ENCODE results near the gene EGFR.

EGFR gene

DNA sequence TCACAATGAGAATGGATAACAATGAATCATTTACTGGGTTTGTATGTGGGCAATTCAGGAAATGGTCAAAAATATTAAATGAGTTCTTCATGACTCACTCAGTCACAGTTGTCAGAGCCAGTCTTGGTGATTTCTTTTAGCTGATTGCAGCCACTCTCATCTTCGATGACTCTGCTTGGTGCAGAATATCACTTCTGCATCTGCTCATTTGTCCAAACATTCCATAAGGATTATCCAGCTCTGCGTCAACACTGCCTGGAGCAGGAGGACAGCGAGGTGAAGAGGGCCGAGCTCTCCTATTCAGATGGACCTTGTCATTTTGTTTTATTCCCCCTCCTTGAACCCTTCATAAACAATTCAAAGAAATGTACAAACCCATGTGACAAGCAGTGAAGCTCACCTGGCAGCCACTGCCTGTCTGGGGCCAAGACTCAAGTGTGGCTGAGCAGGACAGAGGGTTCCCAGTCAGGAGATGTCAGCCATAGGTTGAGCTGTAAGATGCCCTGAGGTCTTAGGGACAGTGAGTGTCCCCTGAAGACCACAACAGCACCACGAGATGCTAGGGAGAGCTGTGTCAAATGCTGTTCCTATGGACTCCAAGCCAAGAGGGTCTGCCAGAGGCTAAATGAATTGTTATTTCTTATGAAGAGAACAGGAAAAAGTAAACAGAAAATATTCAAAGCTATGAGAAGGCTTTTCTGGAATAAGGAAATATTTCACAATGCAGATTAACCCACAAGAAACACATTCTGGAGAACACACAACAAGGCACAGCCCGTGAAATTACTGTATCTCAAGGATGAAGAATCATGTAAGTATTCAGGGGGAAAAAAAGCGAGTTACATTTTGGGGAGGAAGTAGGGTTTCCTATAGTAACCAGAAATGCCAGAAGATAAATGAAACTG, 33.1 kb upstream of the EGFR start:
- Histone ChIP-seq H3K27ac (no peak overlapping the region), H3K4me3 (no peak overlapping the region)
- TF ChIP-seq, protein P1, sequence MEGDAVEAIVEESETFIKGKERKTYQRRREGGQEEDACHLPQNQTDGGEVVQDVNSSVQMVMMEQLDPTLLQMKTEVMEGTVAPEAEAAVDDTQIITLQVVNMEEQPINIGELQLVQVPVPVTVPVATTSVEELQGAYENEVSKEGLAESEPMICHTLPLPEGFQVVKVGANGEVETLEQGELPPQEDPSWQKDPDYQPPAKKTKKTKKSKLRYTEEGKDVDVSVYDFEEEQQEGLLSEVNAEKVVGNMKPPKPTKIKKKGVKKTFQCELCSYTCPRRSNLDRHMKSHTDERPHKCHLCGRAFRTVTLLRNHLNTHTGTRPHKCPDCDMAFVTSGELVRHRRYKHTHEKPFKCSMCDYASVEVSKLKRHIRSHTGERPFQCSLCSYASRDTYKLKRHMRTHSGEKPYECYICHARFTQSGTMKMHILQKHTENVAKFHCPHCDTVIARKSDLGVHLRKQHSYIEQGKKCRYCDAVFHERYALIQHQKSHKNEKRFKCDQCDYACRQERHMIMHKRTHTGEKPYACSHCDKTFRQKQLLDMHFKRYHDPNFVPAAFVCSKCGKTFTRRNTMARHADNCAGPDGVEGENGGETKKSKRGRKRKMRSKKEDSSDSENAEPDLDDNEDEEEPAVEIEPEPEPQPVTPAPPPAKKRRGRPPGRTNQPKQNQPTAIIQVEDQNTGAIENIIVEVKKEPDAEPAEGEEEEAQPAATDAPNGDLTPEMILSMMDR (IDR thresholded peaks at IDR 0.05): no peak
- DNase-seq (ENCODE audit: low spot score): no peak

DNA sequence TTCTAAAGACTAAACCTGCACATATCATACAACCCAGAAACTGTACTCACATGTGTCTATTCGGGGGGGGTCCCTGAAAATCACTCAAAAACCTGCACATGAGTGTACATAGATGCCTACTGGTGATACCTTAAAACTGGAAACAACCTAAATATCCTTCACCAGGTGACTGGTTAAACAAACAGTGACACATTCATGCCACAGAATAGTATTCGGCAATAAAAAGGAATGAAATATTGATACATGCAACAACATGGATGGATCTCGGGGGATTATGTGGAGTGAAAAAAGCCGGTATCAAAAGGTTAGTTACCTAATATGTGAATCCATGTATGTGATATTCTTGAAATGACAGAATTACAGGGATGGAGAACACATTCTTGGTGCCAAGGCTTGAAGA, 32.1 kb upstream of the EGFR start:
- no peak overlapping the region for H3K27ac ChIP-seq
- no peak for DNase-seq (ENCODE audit: low spot score)

DNA sequence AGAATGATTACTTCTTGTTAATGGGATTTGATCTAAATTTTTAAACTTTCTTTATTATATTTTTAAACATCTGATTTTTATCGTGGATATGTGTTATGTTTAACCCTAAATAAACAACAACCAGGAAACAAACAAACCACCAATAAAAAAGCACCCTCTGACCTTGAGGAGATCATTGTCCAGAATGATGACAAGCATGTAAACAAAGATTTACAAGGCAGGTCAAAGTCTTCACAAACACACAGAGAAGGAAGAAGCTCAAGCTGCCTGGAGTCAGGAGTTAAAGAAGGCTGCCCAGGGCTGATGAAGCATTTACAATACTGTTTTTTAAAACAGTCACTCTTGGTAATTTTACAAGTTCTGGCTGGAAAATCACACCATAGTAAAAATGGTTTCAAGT, 31.0 kb upstream of the EGFR start:
- Histone ChIP-seq H3K4me3 (no peak overlapping the region), H3K27ac (no peak overlapping the region)
- TF ChIP-seq, protein P1 (IDR thresholded peaks at IDR 0.05): no peak
- DNase-seq (ENCODE audit: low spot score): no peak

More for the DNA sequence above, 32.1 kb upstream of the EGFR start:
- no peak overlapping the region for H3K4me3 ChIP-seq
- TF ChIP-seq, protein P1 (IDR thresholded peaks at IDR 0.05): no peak

DNA sequence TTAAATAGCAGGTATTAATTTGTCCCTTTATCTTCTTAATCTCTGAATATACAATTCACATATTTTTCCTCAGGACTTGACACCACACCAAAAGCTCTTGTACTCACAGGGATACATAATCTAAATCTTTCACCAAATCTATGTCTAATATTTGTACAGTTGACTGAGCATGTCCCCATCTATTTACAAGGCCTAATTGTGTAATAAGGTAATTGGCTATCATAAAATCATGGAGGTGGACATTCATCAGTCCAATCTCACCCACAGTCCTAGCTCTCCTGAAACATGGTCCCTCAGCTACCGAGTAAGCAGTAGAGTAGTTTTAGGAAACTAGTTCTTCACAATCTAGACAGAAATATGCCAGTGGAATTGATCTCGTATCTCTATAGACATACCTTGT, 30.3 kb upstream of the EGFR start:
- DNase-seq (ENCODE audit: low spot score): no peak
- TF ChIP-seq, protein P1 (IDR thresholded peaks at IDR 0.05): no peak
- H3K4me3 ChIP-seq: no peak overlapping the region
- H3K27ac ChIP-seq: no peak overlapping the region

DNA sequence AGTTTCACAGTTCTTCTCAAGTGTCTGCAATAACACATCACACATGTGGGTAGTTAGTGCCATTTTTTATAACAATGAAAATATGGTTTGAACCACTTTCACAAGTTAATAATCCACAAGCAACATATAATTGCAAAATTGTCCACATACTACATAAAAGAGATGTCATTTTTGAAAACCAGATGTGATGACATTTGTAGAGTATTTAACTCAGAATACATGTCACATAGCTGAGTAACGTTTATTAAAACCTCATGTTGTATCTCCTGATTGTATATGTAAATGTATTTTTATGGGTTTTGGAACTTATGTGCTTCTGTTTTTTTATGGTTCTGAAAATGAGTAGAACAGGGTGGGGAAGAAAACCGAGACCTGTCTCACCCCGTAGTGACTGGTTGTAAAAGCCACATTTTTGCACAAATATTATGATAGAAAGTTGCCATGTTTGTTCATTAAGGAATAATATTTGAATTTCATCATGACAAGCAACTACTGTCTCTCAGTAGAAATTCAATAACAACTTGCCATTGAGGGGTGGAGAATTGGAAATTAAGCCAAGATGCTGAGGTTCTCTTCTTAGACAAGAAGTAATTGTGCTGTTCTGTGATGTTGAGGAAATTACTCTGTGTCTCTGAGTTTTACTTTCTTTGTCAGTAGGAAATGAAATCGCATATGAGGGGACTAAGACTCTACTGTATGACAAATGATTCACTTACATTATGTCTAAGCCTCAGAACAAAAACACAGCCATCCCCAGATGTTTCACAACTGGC, 29.2 kb upstream of the EGFR start:
- no peak for DNase-seq (ENCODE audit: low spot score)
- Histone ChIP-seq H3K27ac (no peak overlapping the region), H3K4me3 (no peak overlapping the region)

DNA sequence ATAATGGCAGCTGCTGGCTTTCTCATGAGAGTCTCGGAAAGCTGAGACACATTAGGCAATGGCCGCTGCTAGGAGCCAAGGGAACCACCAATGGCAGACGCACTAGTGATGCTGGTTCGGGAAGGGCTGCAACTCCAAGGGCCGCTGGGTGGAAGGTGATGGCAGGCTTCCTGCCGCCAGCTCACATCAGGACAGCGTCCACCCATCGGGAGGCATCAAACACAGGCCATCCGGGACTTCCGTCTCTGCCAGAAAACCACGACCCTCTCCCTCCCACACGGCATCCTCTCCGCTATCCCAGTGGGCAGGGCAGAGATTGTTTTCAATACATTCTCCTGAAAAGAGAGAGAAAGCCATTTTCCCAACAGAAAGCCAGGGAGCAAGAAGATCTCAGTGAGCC, 27.5 kb upstream of the EGFR start:
- DNase-seq (ENCODE audit: low spot score): no peak
- Histone ChIP-seq H3K27ac (no peak overlapping the region), H3K4me3 (no peak overlapping the region)
- TF ChIP-seq, protein P1 (IDR thresholded peaks at IDR 0.05): no peak

More for the DNA sequence above, 29.2 kb upstream of the EGFR start:
- TF ChIP-seq, protein P1 (IDR thresholded peaks at IDR 0.05): no peak

All from coronary artery (tissue), 2 donors.